GM12878 (cell line): ENCODE measurements around the gene UROC1. TPM values are rescaled to one million over a fixed set of nuclear protein-coding genes. Genes with fewer than 3 reads are reported as not detected.

Source experiments
- ATAC-seq: fragments of 200-7000 bp; cut with Tn5 transposase; 3 replicates; pipeline ENCODE4 v1.9.1; 2020; ENCODE audit warnings: mild to moderate bottlenecking, moderate library complexity
- BruUV-seq: library from RNA; stranded (reverse); fragments of 400-500 nt; replicated peaks from 2 replicates; lab custom pipeline; 2021; lab: Mats Ljungman, UMichigan
- CTCF ChIA-PET: fragments of 300-600 bp; sonication (Branson Sonifier 250); formaldehyde crosslinking; extraction: SDS; loops from one replicate; lab custom pipeline; 2021; ENCODE audit warnings: inconsistent platforms; lab: Yijun Ruan, JAX
- POLR2A ChIA-PET: fragments of 350-600 bp; formaldehyde crosslinking; extraction: SDS; loops from one replicate; lab custom pipeline; 2021; ENCODE audit warnings: inconsistent platforms; lab: Charles Lee
- RAD21 ChIA-PET: fragments of 300-600 bp; sonication (Branson Sonifier 250); formaldehyde crosslinking; loops from one replicate; lab custom pipeline; 2023; ENCODE audit warnings: antibody characterized with exemption; ENCODE audit not compliant: unreplicated experiment; lab: Charles Lee
- SMC1A ChIA-PET: fragments of 300-600 bp; sonication (Branson Sonifier 250); formaldehyde crosslinking; loops from one replicate; lab custom pipeline; 2023; ENCODE audit not compliant: unreplicated experiment, uncharacterized antibody; lab: Charles Lee
- DNase-seq: peaks from one replicate; pipeline ENCODE4 v3.0.0-alpha.2; 2011; ENCODE audit warnings: low read depth, low spot score
- FAIRE-seq: peaks from 3 replicates; lab custom pipeline; 2011; peaks lifted over from hg19 to GRCh38; lab: Jason Lieb, UNC
- H2AFZ ChIP-seq: 2 replicates; pipeline ENCODE4 v1.6.0; 2011; ENCODE audit warnings: low read depth, low read length, control low read depth; ENCODE audit not compliant: control insufficient read depth
- H3K27ac ChIP-seq: 2 replicates; pipeline ENCODE4 v1.5.1; 2011; ENCODE audit warnings: control low read depth; ENCODE audit not compliant: control insufficient read depth, insufficient read depth
- H3K27me3 ChIP-seq, 2 experiments: replicated peaks in 1 of 2; 2 replicates each; pipeline versions ENCODE4 v1.6.0 to v1.6.1; 2011; ENCODE audit warnings: low read length in 1 of 2; ENCODE audit not compliant: control insufficient read depth in 2 of 2, insufficient read depth in 2 of 2
- H3K36me3 ChIP-seq, 2 experiments: 2 replicates each; pipeline ENCODE4 v1.5.1; 2011; ENCODE audit warnings: low read length in 1 of 2; ENCODE audit not compliant: control insufficient read depth in 2 of 2, insufficient read depth in 2 of 2
- H3K4me1 ChIP-seq: 2 replicates; pipeline ENCODE4 v1.6.1; 2011; ENCODE audit warnings: mild to moderate bottlenecking, low read length, moderate library complexity, mixed read lengths; ENCODE audit not compliant: control insufficient read depth, insufficient read depth
- H3K4me2 ChIP-seq: 2 replicates; pipeline ENCODE4 v1.6.0; 2011; ENCODE audit warnings: control low read depth; ENCODE audit not compliant: control insufficient read depth, insufficient read depth
- H3K4me3 ChIP-seq: fragments of 200-600 bp; sonication (generic); 2 replicates; pipeline ENCODE4 v1.5.1; 2016
- H3K79me2 ChIP-seq: 2 replicates; pipeline ENCODE4 v1.6.0; 2011; ENCODE audit warnings: low read length; ENCODE audit not compliant: control insufficient read depth, insufficient read depth
- H3K9ac ChIP-seq: 2 replicates; pipeline ENCODE4 v1.8.0; 2011; ENCODE audit warnings: low read length, control low read depth, mixed read lengths; ENCODE audit not compliant: control insufficient read depth, insufficient read depth
- H3K9me3 ChIP-seq: replicated peaks from 3 replicates; pipeline ENCODE4 v1.5.1; 2011; ENCODE audit warnings: mild to moderate bottlenecking, low read length; ENCODE audit not compliant: control insufficient read depth, insufficient read depth
- H4K20me1 ChIP-seq: 2 replicates; pipeline ENCODE4 v1.6.0; 2011; ENCODE audit not compliant: control insufficient read depth, insufficient read depth
- CEBPZ ChIP-seq: fragments of 150-350 bp; IDR thresholded peaks from 2 replicates; pipeline ENCODE4 v1.6.1; 2016; ENCODE audit warnings: low read depth, low read length
- YY1 ChIP-seq: IDR thresholded peaks from 2 replicates; pipeline ENCODE4 v1.6.1; 2011; ENCODE audit warnings: low read depth, mild to moderate bottlenecking, low read length
- WGBS: methylation state at CpG from one replicate; pipeline ENCODE4 v1.1.6; 2016; ENCODE audit warnings: low lambda C conversion rate; ENCODE audit not compliant: insufficient replicate concordance, insufficient coverage; ENCODE audit errors: missing lambda C conversion rate; 5-methylcytosine and 5-hydroxymethylcytosine counted together
- in situ Hi-C: fragments of 300-500 bp; cut with MboI; formaldehyde crosslinking; loops from 9 replicates; pipeline ENCODE4 v1.14.3; 2018; ENCODE audit warnings: mixed read lengths
- intact Hi-C: fragments of 100-400 bp; cut with micrococcal nuclease; formaldehyde crosslinking; loops from one replicate; pipeline ENCODE4 v1.14.2; 2022; ENCODE audit not compliant: unreplicated experiment
- polyA plus RNA-seq, 11 experiments: library from polyadenylated mRNA; depleted of rRNA in 4 of 11; unstranded in 6 of 11; stranded (reverse) in 5 of 11; fragments of >200 nt; fragmentation: Nextera tagmentation in 4 of 11; fragmentation: Illumina TruSeq in 1 of 11; extraction: Ambion mirVana in 4 of 11; extraction: Trizol in 1 of 11; gene quantifications; 1 replicate in 1 of 11; 2 replicates in 10 of 11; pipeline versions ENCODE4 v1.2.1 to v1.2.3, GENCODE V29; 2011 to 2016; ENCODE audit warnings: inconsistent platforms in 2 of 11, missing spikeins in 2 of 11, low read depth in 1 of 11
- total RNA-seq, 4 experiments: library from RNA; depleted of rRNA in 3 of 4; stranded (reverse); fragments of >200 nt in 3 of 4; fragmentation: Illumina TruSeq in 1 of 4; extraction: Trizol in 1 of 4; gene quantifications; 2 replicates each; pipeline versions ENCODE4 v1.2.1 to v1.2.3, GENCODE V29; 2013 to 2021

Gene UROC1
- total and polyA plus RNA-seq, 10 of the 15 experiments (the other 5 are each of a cell fraction or from before 2014, with no cell fraction given) = 0.04 TPM; not detected in 9

- no peak for ATAC-seq
- 32% methylated on average over 14 of the region's 14 CpGs for WGBS
- ChIA-PET RAD21 (no interaction called here), SMC1A (no interaction called here), CTCF (no interaction called here), POLR2A (no interaction called here)
- H3K4me3 ChIP-seq = no peak overlapping the region
- no peak overlapping the region for H3K4me2 ChIP-seq
- H4K20me1 ChIP-seq = no peaks in the 10 kb centered on the region
- no peaks in the 10 kb centered on the region for H3K27me3 ChIP-seq
- BruUV-seq = no TSS peak
- H3K4me1 ChIP-seq = no peaks in the 10 kb centered on the region
- intact Hi-C loops = no loop called here
- H2AFZ ChIP-seq = no peak overlapping the region
- DNase-seq = no peak
- H3K9me3 ChIP-seq = no peaks in the 10 kb centered on the region
- TF ChIP-seq YY1 = no peak
- in situ Hi-C loops = no loop called here
- FAIRE-seq = no peak
- H3K9ac ChIP-seq = no peak overlapping the region
- no peaks in the 10 kb centered on the region for H3K79me2 ChIP-seq
- no peak overlapping the region for H3K27ac ChIP-seq
- no peaks in the 10 kb centered on the region for H3K36me3 ChIP-seq
Measured at GRCh38 chr3:126483321-126483761, 34.2 kb downstream of the UROC1 start.

- no peaks in the 10 kb centered on the region for H3K4me1 ChIP-seq
- H3K27ac ChIP-seq = no peak overlapping the region
- no peak overlapping the region for H3K9ac ChIP-seq
- SMC1A ChIA-PET = no interaction called here
- no peak for TF ChIP-seq CEBPZ
- FAIRE-seq = no peak
- H2AFZ ChIP-seq = no peak overlapping the region
- intact Hi-C loops = no loop called here
- no peaks in the 10 kb centered on the region for H4K20me1 ChIP-seq
- POLR2A ChIA-PET = no interaction called here
- H3K27me3 ChIP-seq = no peaks in the 10 kb centered on the region
- H3K79me2 ChIP-seq = no peaks in the 10 kb centered on the region
- in situ Hi-C loops = no loop called here
- no peak overlapping the region for H3K4me2 ChIP-seq
- WGBS = 30% methylated on average over 13 of the region's 15 CpGs
- CTCF ChIA-PET = no interaction called here
- no peaks in the 10 kb centered on the region for H3K36me3 ChIP-seq
- H3K9me3 ChIP-seq = no peaks in the 10 kb centered on the region
- no peak for DNase-seq
- ATAC-seq = no peak
- RAD21 ChIA-PET = no interaction called here
- BruUV-seq = no TSS peak
- H3K4me3 ChIP-seq = no peak overlapping the region
Measured at GRCh38 chr3:126482503-126483255, 34.9 kb downstream of the UROC1 start.
